Fibroblast of lung (primary cell): ENCODE data around the gene OR2V1.

Experiments used
- CTCF ChIP-seq, 2 donors: IDR thresholded peaks in 1 of 2; conservative IDR thresholded peaks in 1 of 2; 1 replicate in 1 of 2; 2 replicates in 1 of 2; pipeline ENCODE4 v1.5.1; 2011 to 2012; ENCODE audit warnings: low read length in 2 of 2, control low read depth in 1 of 2, inconsistent platforms in 1 of 2, low read depth in 1 of 2, mild to moderate bottlenecking in 1 of 2
- EZH2 ChIP-seq: IDR thresholded peaks from 2 replicates; pipeline ENCODE4 v1.5.1; 2012; ENCODE audit warnings: low read length, control low read depth, mild to moderate bottlenecking; ENCODE audit errors: missing control alignments

- no peak for TF ChIP-seq CTCF (conservative IDR thresholded peaks at IDR 0.05 in 1 of 2, IDR thresholded peaks at IDR 0.05 in 1 of 2; ENCODE audit: low read depth in 1 of 2, low read length in 2 of 2)
- no peak for TF ChIP-seq EZH2
These were observed 42.1 kb upstream of the OR2V1 start for GRCh38 chr5:181173027-181173419.
